Gastroesophageal sphincter (tissue), 3 donors: ENCODE data around the gene TRIO.

Experiments
- CTCF ChIP-seq, 4 experiments: fragments of 200-600 bp in 2 of 4; fragments of 450-650 bp in 2 of 4; sonication (generic) in 1 of 4; IDR thresholded peaks; one replicate each; pipeline ENCODE4 v1.5.1; 2017 to 2019; ENCODE audit warnings: antibody characterized with exemption in 4 of 4, mild to moderate bottlenecking in 2 of 4, moderate library complexity in 2 of 4
- EP300 ChIP-seq: sonication (generic); formaldehyde crosslinking; IDR thresholded peaks from one replicate; pipeline ENCODE4 v1.6.1; 2017; ENCODE audit warnings: antibody characterized with exemption, mild to moderate bottlenecking
- POLR2A ChIP-seq, 2 donors: fragments of 450-650 bp; IDR thresholded peaks; one replicate each; pipeline ENCODE4 v1.6.1; 2017; ENCODE audit warnings: antibody characterized with exemption in 2 of 2, mild to moderate bottlenecking in 2 of 2, moderate library complexity in 1 of 2
- POLR2AphosphoS5 ChIP-seq: sonication (generic); formaldehyde crosslinking; IDR thresholded peaks from one replicate; pipeline ENCODE4 v1.6.1; 2017; ENCODE audit warnings: antibody characterized with exemption

- TF ChIP-seq EP300 = no peak
- TF ChIP-seq CTCF (IDR thresholded peaks at IDR 0.05) = no peak
- no peak for TF ChIP-seq POLR2A (IDR thresholded peaks at IDR 0.05)
- no peak for TF ChIP-seq POLR2AphosphoS5
Measured at GRCh38 chr5:14286574-14287421, 143.7 kb downstream of the TRIO start.
